SK-N-MC (cell line): ENCODE results near the gene REL.
A peak's percentile ranks its signal among the peaks of the same experiment; 100 is the strongest.

Source experiments
- DNase-seq: peaks from one replicate; pipeline ENCODE4 v3.0.0-alpha.2; 2011; ENCODE audit warnings: low read depth, low spot score
- H3K27ac ChIP-seq: fragments of 200-600 bp; sonication (generic); 2 replicates; pipeline ENCODE4 v1.5.1; 2016; ENCODE audit warnings: mixed run types
- H3K36me3 ChIP-seq: fragments of 200-600 bp; sonication (generic); 2 replicates; pipeline ENCODE4 v1.6.1; 2017; ENCODE audit warnings: antibody characterized with exemption, low read length, mixed read lengths; ENCODE audit not compliant: insufficient read depth
- H3K4me3 ChIP-seq: fragments of 200-600 bp; sonication (generic); 2 replicates; pipeline ENCODE4 v1.5.1; 2016
- H3K9ac ChIP-seq: fragments of 200-600 bp; sonication (generic); 2 replicates; pipeline ENCODE4 v1.8.0; 2017; ENCODE audit warnings: mixed run types, mixed read lengths; ENCODE audit not compliant: insufficient read length
- H3K9me3 ChIP-seq: fragments of 200-600 bp; sonication (generic); 2 replicates; pipeline ENCODE4 v1.6.1; 2017; ENCODE audit warnings: low read depth, mild to moderate bottlenecking, antibody characterized with exemption, low read length, moderate library complexity, mixed read lengths
- EZH2 ChIP-seq: fragments of 200-600 bp; sonication (generic); IDR thresholded peaks from one replicate; pipeline ENCODE4 v1.6.1; 2017; ENCODE audit warnings: antibody characterized with exemption
- FOXP2 ChIP-seq: optimal IDR thresholded peaks from 2 replicates; pipeline ENCODE3; 2011; ENCODE audit warnings: mild to moderate bottlenecking, moderate library complexity; ENCODE audit not compliant: insufficient read depth; ENCODE audit errors: extremely low read length, control extremely low read depth
- POLR2AphosphoS5 ChIP-seq: IDR thresholded peaks from 2 replicates; pipeline ENCODE4 v1.6.1; 2012; ENCODE audit warnings: mild to moderate bottlenecking, low read depth, low read length, borderline replicate concordance

The REL gene

GRCh38 chr2:60959501-60959900 is 78.1 kb downstream of the REL start:
- no peaks in the 10 kb centered on the region for H3K36me3 ChIP-seq
- TF ChIP-seq FOXP2 (no peak), POLR2AphosphoS5 (no peak), EZH2 (no peak)
- H3K9ac ChIP-seq: no peak overlapping the region
- H3K4me3 ChIP-seq: no peak overlapping the region
- H3K9me3 ChIP-seq: no peaks in the 10 kb centered on the region
- no peak overlapping the region for H3K27ac ChIP-seq
- no peak for DNase-seq

DNA sequence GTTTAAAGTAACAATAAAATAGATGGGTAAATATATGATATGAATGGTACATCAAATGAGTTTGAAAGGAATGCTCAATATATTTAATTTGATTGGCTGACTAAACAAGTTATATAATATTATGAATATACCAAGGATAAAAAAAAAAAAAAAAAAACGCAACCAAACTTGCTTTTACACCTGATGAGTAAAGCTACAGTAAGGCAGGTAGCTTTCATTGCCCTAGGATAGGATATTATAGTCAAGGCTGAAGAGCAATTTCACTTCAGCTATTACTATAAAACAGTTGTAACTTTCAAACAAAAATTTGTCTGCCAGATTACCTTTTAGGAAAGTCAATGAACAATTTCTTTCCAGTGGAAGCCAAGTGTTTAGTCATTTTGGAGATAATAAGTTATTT is 79.3 kb downstream of the REL start:
- no peak overlapping the region for H3K4me3 ChIP-seq
- H3K9me3 ChIP-seq: no peaks in the 10 kb centered on the region
- no peak overlapping the region for H3K9ac ChIP-seq
- TF ChIP-seq EZH2: no peak
- TF ChIP-seq POLR2AphosphoS5: no peak
- no peak for TF ChIP-seq FOXP2
- H3K36me3 ChIP-seq: no peaks in the 10 kb centered on the region
- DNase-seq: no peak
- H3K27ac ChIP-seq: no peak overlapping the region

- H3K36me3 ChIP-seq: no peaks in the 10 kb centered on the region
- TF ChIP-seq POLR2AphosphoS5: no peak
- no peak for TF ChIP-seq FOXP2
- no peak for TF ChIP-seq EZH2
- no peak overlapping the region for H3K4me3 ChIP-seq
- no peak overlapping the region for H3K9ac ChIP-seq
- H3K9me3 ChIP-seq: no peaks in the 10 kb centered on the region
- H3K27ac ChIP-seq: 0 out of 2 replicates have a peak overlapping the region, but pooled peaks have one; percentile 15
- no peak for DNase-seq
Measured at GRCh38 chr2:60961457-60961856, 80.1 kb downstream of the REL start.

DNA sequence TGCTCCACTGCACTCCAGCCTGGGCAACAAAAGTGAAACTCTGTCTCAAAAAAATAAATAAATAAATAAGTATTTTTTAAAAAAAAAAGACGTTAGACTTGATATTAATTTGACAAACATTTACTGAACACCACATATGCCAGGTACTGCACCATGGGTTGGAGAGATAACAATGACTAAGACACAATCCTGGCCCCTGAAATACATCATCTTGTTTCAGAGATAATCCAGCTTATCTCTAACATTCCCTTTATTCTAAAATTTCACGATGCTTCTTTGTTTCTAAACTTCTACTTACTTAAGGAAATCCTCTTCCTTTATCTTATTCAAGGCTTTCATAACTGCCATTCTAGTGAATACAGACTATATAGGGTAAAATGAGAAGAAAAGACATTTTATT is 81.2 kb downstream of the REL start:
- no peaks in the 10 kb centered on the region for H3K9me3 ChIP-seq
- H3K9ac ChIP-seq: no peak overlapping the region
- H3K4me3 ChIP-seq: no peak overlapping the region
- no peak overlapping the region for H3K27ac ChIP-seq
- no peak for DNase-seq
- no peaks in the 10 kb centered on the region for H3K36me3 ChIP-seq
- TF ChIP-seq POLR2AphosphoS5: no peak
- no peak for TF ChIP-seq EZH2
- no peak for TF ChIP-seq FOXP2

- H3K9ac ChIP-seq: no peak overlapping the region
- H3K27ac ChIP-seq: no peak overlapping the region
- H3K9me3 ChIP-seq: no peaks in the 10 kb centered on the region
- TF ChIP-seq EZH2 (no peak), POLR2AphosphoS5 (no peak), FOXP2 (no peak)
- H3K4me3 ChIP-seq: no peak overlapping the region
- no peaks in the 10 kb centered on the region for H3K36me3 ChIP-seq
- no peak for DNase-seq
Measured at GRCh38 chr2:60963190-60963589, 81.8 kb downstream of the REL start.

DNA sequence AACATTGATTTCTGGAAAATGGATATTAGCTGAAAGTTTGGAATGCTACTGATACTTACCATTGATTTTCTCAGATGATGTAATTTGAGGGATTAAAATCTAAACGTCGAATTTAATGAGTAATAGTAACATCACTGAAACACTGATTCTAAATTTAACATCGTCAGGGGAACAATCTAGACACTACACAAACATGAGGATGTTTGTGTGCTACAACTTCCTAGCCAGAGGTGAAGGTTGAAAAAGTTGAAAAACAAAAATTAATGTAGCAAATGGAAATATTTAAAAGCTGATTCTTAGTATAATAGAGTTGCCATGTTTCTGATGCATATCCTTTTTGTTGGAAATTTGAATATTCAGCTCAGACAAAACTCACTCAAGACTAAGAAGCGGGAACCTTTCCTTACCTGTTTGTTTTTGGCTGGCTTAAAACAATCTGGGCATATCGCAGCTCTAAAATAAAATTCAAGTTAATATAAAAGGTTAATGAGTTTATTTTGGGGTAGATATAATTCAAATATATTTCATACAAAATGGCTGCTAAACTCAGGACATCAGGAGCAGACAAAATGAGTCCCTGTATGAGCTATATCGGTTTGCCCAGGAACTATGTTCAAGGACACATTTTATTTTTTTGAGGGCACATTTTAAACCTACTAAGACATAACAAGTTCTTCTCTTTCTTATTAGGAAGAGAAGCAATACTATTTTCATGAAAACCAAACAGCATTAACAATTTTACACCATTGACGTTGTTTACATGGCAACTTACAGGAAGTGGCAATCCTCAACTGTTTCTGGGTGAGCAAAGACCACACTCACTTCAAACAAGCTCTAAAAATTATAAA is 83.5 kb downstream of the REL start:
- Histone ChIP-seq H3K9ac (no peak overlapping the region), H3K27ac (no peak overlapping the region), H3K36me3 (no peaks in the 10 kb centered on the region), H3K9me3 (no peaks in the 10 kb centered on the region), H3K4me3 (no peak overlapping the region)
- TF ChIP-seq FOXP2: no peak
- no peak for TF ChIP-seq POLR2AphosphoS5
- TF ChIP-seq EZH2: no peak
- no peak for DNase-seq

DNA sequence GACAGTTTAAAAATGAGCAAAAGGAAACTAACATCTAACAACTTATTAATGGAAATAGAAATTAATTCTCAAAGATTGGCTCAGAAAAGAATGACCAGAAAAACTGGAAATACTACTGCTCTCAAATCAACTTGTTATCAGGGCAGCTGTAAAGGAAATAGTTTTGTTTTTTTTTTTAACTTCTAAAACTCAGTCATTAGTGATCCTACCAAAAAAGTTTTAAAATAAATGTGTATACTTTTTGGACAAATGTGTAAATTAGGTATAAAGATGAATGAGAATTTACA is 84.1 kb downstream of the REL start:
- no peaks in the 10 kb centered on the region for H3K9me3 ChIP-seq
- no peaks in the 10 kb centered on the region for H3K36me3 ChIP-seq
- no peak overlapping the region for H3K27ac ChIP-seq
- DNase-seq: no peak
- no peak for TF ChIP-seq EZH2
- no peak for TF ChIP-seq FOXP2
- no peak for TF ChIP-seq POLR2AphosphoS5
- H3K4me3 ChIP-seq: no peak overlapping the region
- H3K9ac ChIP-seq: no peak overlapping the region

DNA sequence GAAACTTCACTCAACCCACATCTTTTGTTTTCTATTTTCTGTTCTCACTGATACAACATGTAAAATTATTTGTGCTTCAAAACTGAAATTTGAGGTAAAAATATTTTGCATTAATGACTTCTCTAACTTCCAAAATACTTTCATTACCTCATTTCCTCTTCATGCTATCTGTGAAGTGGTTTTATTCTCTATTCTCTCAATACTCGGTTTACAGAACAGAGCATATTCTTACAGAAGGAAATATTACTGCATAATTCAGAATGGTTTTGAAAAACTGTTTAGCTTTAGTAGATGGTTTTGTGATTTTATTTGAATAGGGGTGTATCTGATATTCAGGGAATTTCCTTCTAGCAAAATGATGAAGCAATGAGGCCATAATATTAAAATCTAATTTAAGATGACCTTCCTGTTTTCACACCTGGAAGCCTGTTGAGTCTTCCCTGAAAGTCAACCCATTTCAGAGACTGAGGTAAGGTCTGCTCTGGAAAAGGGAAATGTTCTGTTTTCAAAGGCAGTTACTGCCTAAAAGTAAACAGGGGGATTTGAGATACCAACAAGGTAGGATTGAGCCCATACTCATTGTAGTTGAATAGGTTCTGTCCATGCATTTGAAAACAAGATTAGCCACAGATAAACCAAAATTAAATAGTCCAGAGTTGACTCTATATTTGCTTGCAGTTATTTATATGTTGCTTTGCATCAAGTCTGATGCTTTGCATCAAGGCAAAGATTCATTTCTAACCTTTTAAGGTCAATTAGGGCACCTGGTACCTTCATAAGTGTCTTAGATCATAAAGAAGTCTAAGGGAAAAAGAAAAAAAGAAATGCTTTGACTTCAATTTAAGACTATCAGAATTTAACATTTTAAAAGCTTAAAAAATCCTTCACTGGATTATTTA is 85.4 kb downstream of the REL start:
- Histone ChIP-seq H3K9ac (no peak overlapping the region), H3K9me3 (no peaks in the 10 kb centered on the region), H3K36me3 (no peaks in the 10 kb centered on the region), H3K4me3 (no peak overlapping the region), H3K27ac (no peak overlapping the region)
- DNase-seq: no peak
- TF ChIP-seq FOXP2 (no peak), EZH2 (no peak), POLR2AphosphoS5 (no peak)
